ENCODE measurements around the gene CD48.
A peak's percentile ranks its signal among the peaks of the same experiment; 100 is the strongest.

The CD48 gene
- total RNA-seq, result 310 to 496 (median 335) reads per million in 3 donors

DNA sequence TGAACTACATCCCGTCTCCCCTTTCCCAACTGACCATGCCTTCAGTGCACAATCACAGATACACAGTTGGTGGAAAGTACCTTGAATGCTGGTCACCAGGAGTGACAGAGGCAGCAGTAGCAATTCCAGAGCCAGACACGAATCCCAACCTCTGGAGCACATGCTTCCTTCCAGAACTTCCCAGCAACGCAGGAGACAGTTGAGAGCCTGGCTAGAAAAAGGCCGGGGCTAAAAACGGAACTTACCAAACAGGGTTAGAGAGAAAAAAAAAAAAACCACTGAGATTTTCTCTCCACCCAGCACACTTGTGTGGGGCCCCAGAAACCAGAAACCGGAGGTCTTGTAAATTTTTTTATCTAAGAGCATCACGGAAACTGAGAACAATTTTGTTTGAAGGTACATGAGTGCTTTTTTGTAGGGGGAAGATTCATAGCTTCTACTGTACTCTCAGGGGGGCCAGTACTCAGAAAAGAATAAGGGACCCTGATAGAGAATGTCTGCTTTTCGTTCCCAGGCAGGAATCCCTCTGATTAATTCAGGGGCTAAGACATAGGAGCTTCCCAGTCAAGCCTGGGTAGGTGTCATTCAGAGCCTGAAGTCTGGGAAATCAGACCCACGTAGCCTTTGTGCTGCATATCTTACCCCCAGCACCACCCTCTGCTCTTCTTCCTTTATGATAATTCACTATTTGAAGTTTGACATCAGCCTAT, at the start of gene CD48:
CD48 (minus strand) TSS at position 221 of the 710 bp plus-strand sequence; CDS start at position 162, 59 bp downstream.
- peak within 1 kb of the TSS; percentile 90 for H3K27ac ChIP-seq (ENCODE audit: insufficient read depth, low read length, poor library complexity, severe bottlenecking)
- peak within 1 kb of the TSS; percentile 69 for H3K4me3 ChIP-seq (ENCODE audit: insufficient read depth, low read depth, low read length, poor library complexity, severe bottlenecking)
- peaks cover 47% of the 10 kb centered on the region for H3K4me1 ChIP-seq (ENCODE audit: control insufficient read depth, insufficient read depth, low read length, poor library complexity, severe bottlenecking)
- peaks cover 3% of the 10 kb centered on the region for H3K36me3 ChIP-seq (ENCODE audit: control insufficient read depth, insufficient read depth, low read length)
- H3K9me3 ChIP-seq (ENCODE audit: control insufficient read depth, low read length), result no peaks in the 10 kb centered on the region
- H3K27me3 ChIP-seq (replicated peaks; ENCODE audit: control insufficient read depth, insufficient read depth, low read length, poor library complexity, severe bottlenecking), result no peaks in the 10 kb centered on the region
- DNase-seq, result peak; percentile 20 to 39 (median 28)

GRCh38 chr1:160761046-160761445, 49.4 kb upstream of the CD48 start:
- no peaks in the 10 kb centered on the region for H3K4me1 ChIP-seq (ENCODE audit: control insufficient read depth, insufficient read depth, low read length, poor library complexity, severe bottlenecking)
- H3K9me3 ChIP-seq (ENCODE audit: control insufficient read depth, low read length), result no peaks in the 10 kb centered on the region
- no peaks in the 10 kb centered on the region for H3K36me3 ChIP-seq (ENCODE audit: control insufficient read depth, insufficient read depth, low read length)
- H3K27ac ChIP-seq (ENCODE audit: insufficient read depth, low read length, poor library complexity, severe bottlenecking), result no peak overlapping the region
- H3K27me3 ChIP-seq (replicated peaks; ENCODE audit: control insufficient read depth, insufficient read depth, low read length, poor library complexity, severe bottlenecking), result no peaks in the 10 kb centered on the region
- H3K4me3 ChIP-seq (ENCODE audit: insufficient read depth, low read depth, low read length, poor library complexity, severe bottlenecking), result no peak overlapping the region
- DNase-seq, result no peak

- Histone ChIP-seq H3K9me3 (ENCODE audit: control insufficient read depth, low read length) (no peaks in the 10 kb centered on the region), H3K27me3 (replicated peaks; ENCODE audit: control insufficient read depth, insufficient read depth, low read length, poor library complexity, severe bottlenecking) (no peaks in the 10 kb centered on the region), H3K27ac (ENCODE audit: insufficient read depth, low read length, poor library complexity, severe bottlenecking) (no peak overlapping the region), H3K4me3 (ENCODE audit: insufficient read depth, low read depth, low read length, poor library complexity, severe bottlenecking) (no peak overlapping the region), H3K4me1 (ENCODE audit: control insufficient read depth, insufficient read depth, low read length, poor library complexity, severe bottlenecking) (no peaks in the 10 kb centered on the region), H3K36me3 (ENCODE audit: control insufficient read depth, insufficient read depth, low read length) (no peaks in the 10 kb centered on the region)
- DNase-seq, result no peak
Measured at GRCh38 chr1:160759740-160760139, 48.1 kb upstream of the CD48 start.

- Histone ChIP-seq H3K4me3 (ENCODE audit: insufficient read depth, low read depth, low read length, poor library complexity, severe bottlenecking) (no peak overlapping the region), H3K9me3 (ENCODE audit: control insufficient read depth, low read length) (no peaks in the 10 kb centered on the region), H3K4me1 (ENCODE audit: control insufficient read depth, insufficient read depth, low read length, poor library complexity, severe bottlenecking) (no peaks in the 10 kb centered on the region), H3K27ac (ENCODE audit: insufficient read depth, low read length, poor library complexity, severe bottlenecking) (no peak overlapping the region), H3K36me3 (ENCODE audit: control insufficient read depth, insufficient read depth, low read length) (no peaks in the 10 kb centered on the region), H3K27me3 (replicated peaks; ENCODE audit: control insufficient read depth, insufficient read depth, low read length, poor library complexity, severe bottlenecking) (no peaks in the 10 kb centered on the region)
- DNase-seq, result no peak
Measured at GRCh38 chr1:160758521-160758920, 46.9 kb upstream of the CD48 start.

DNA sequence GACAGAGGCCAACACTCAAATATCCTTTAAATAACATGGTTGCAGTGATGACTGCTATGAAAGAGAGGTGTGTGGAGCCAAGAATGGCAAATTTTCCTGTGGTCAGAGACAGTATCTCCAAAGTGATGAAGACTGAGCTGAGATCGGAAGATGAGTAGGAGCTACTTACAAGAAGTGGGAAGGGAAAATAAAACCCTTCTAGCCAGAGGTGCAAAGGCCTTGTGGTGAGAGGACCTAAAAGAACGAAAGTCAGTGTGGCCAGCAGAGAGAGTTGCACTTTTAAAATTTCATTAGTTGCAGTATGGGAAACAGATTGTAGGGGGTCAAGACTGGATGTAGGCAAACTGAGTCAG, 45.2 kb upstream of the CD48 start:
- Histone ChIP-seq H3K36me3 (ENCODE audit: control insufficient read depth, insufficient read depth, low read length) (no peaks in the 10 kb centered on the region), H3K4me1 (ENCODE audit: control insufficient read depth, insufficient read depth, low read length, poor library complexity, severe bottlenecking) (no peaks in the 10 kb centered on the region), H3K27me3 (replicated peaks; ENCODE audit: control insufficient read depth, insufficient read depth, low read length, poor library complexity, severe bottlenecking) (no peaks in the 10 kb centered on the region), H3K4me3 (ENCODE audit: insufficient read depth, low read depth, low read length, poor library complexity, severe bottlenecking) (no peak overlapping the region), H3K27ac (ENCODE audit: insufficient read depth, low read length, poor library complexity, severe bottlenecking) (no peak overlapping the region), H3K9me3 (ENCODE audit: control insufficient read depth, low read length) (no peaks in the 10 kb centered on the region)
- no peak for DNase-seq

DNA sequence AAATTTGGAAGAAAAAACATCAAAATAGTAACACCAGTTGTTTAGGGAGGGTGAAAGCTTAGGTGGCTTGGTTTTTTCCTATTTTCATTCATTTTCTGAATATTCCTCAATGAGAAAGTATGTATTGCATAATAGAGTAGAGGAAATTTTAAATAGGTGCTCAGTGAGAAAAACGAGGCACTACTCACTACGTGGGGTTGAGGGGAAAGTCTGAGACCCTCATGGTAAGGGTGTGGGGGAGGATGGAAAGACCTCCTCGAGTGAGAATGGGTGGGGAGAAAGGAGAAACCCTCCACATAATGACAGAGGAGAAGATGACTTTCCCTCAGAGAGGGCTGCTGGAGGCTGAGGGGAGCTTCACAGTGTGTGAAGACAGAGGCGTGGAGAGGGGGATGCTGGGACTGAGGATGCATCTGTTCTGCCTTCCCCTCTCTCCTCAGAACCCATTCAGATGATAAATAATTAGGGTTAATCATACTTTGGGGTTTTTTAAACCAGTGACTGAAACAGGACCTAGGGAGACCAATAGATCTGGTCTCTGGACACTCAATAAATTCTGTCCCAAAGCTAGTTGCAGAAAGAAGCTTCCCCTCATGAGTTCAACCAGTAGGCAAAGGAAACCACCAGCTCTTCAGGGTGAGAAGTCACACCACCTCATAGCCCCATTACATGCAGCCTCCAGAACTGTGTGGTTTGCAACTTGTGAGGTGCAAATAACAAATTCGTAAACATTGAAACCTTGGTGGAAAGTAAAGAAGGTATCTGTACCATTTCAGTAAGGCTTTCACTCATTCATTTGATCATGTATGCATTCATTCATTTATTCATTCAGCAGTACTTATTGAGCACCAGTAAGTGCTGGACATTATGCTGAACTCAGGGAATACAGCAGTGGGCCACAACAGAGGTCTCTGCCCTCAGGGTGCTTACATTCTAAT, 44.6 kb upstream of the CD48 start:
- H3K36me3 ChIP-seq (ENCODE audit: control insufficient read depth, insufficient read depth, low read length), result no peaks in the 10 kb centered on the region
- H3K4me1 ChIP-seq (ENCODE audit: control insufficient read depth, insufficient read depth, low read length, poor library complexity, severe bottlenecking), result no peaks in the 10 kb centered on the region

DNA sequence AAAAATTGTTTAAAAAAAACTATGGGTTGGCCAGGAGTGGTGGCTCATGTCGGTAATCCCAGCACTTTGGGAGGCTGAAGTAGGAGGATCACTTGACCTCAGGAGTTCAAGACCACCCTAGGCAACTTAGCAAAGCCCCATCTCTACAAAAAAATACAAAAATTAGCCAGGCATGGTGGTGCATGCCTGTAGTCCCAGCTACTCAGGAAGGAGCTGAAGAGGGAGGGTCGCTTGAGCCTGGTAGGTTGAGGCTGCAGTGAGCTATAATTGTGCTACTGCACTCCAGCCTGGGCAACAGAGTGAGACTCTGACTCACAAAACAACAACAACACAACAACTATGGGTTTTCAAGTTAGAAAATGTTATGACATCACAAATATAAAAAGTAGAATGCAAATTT, 43.8 kb upstream of the CD48 start:
- H3K4me1 ChIP-seq (ENCODE audit: control insufficient read depth, insufficient read depth, low read length, poor library complexity, severe bottlenecking), result no peaks in the 10 kb centered on the region
- H3K36me3 ChIP-seq (ENCODE audit: control insufficient read depth, insufficient read depth, low read length), result no peaks in the 10 kb centered on the region
- H3K27ac ChIP-seq (ENCODE audit: insufficient read depth, low read length, poor library complexity, severe bottlenecking), result no peak overlapping the region
- no peaks in the 10 kb centered on the region for H3K27me3 ChIP-seq (replicated peaks; ENCODE audit: control insufficient read depth, insufficient read depth, low read length, poor library complexity, severe bottlenecking)
- H3K9me3 ChIP-seq (ENCODE audit: control insufficient read depth, low read length), result no peaks in the 10 kb centered on the region
- no peak overlapping the region for H3K4me3 ChIP-seq (ENCODE audit: insufficient read depth, low read depth, low read length, poor library complexity, severe bottlenecking)
- DNase-seq, result no peak

More for the DNA sequence above, 44.6 kb upstream of the CD48 start:
- no peak for DNase-seq
- no peaks in the 10 kb centered on the region for H3K9me3 ChIP-seq (ENCODE audit: control insufficient read depth, low read length)
- H3K4me3 ChIP-seq (ENCODE audit: insufficient read depth, low read depth, low read length, poor library complexity, severe bottlenecking), result no peak overlapping the region
- H3K27me3 ChIP-seq (replicated peaks; ENCODE audit: control insufficient read depth, insufficient read depth, low read length, poor library complexity, severe bottlenecking), result no peaks in the 10 kb centered on the region
- no peak overlapping the region for H3K27ac ChIP-seq (ENCODE audit: insufficient read depth, low read length, poor library complexity, severe bottlenecking)

GRCh38 chr1:160753594-160753993, 42.0 kb upstream of the CD48 start:
- H3K9me3 ChIP-seq (ENCODE audit: control insufficient read depth, low read length), result no peaks in the 10 kb centered on the region
- DNase-seq, result no peak
- H3K27me3 ChIP-seq (replicated peaks; ENCODE audit: control insufficient read depth, insufficient read depth, low read length, poor library complexity, severe bottlenecking), result no peaks in the 10 kb centered on the region
- no peaks in the 10 kb centered on the region for H3K36me3 ChIP-seq (ENCODE audit: control insufficient read depth, insufficient read depth, low read length)
- no peaks in the 10 kb centered on the region for H3K4me1 ChIP-seq (ENCODE audit: control insufficient read depth, insufficient read depth, low read length, poor library complexity, severe bottlenecking)
- H3K27ac ChIP-seq (ENCODE audit: insufficient read depth, low read length, poor library complexity, severe bottlenecking), result no peak overlapping the region
- H3K4me3 ChIP-seq (ENCODE audit: insufficient read depth, low read depth, low read length, poor library complexity, severe bottlenecking), result no peak overlapping the region

- H3K4me1 ChIP-seq (ENCODE audit: control insufficient read depth, insufficient read depth, low read length, poor library complexity, severe bottlenecking), result no peaks in the 10 kb centered on the region
Measured at GRCh38 chr1:160752924-160753323, 41.3 kb upstream of the CD48 start.

DNA sequence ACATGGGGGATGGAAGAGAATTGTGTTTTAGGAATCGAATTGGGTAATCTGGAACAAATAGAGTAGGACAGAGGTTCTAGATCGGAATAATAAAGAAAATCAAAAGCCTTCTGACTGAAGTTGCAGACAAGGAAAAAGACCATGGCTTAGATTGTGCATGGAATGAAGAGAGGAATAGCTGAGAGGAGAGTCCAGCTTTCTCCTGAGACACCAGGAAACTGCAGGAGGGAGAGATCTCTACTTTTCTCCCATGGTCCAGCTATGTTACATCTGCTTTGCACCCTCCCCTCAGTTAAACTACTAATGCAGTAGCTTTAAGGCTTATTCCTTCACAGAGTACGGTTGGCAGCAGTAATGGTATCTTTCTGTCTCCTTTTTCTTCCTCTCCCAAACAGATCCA, 40.8 kb upstream of the CD48 start:
- no peak overlapping the region for H3K4me3 ChIP-seq (ENCODE audit: insufficient read depth, low read depth, low read length, poor library complexity, severe bottlenecking)
- no peaks in the 10 kb centered on the region for H3K9me3 ChIP-seq (ENCODE audit: control insufficient read depth, low read length)
- H3K27ac ChIP-seq (ENCODE audit: insufficient read depth, low read length, poor library complexity, severe bottlenecking), result no peak overlapping the region
- H3K27me3 ChIP-seq (replicated peaks; ENCODE audit: control insufficient read depth, insufficient read depth, low read length, poor library complexity, severe bottlenecking), result no peaks in the 10 kb centered on the region
- no peaks in the 10 kb centered on the region for H3K36me3 ChIP-seq (ENCODE audit: control insufficient read depth, insufficient read depth, low read length)
- no peaks in the 10 kb centered on the region for H3K4me1 ChIP-seq (ENCODE audit: control insufficient read depth, insufficient read depth, low read length, poor library complexity, severe bottlenecking)
- no peak for DNase-seq

More at GRCh38 chr1:160752924-160753323, 41.3 kb upstream of the CD48 start:
- Histone ChIP-seq H3K9me3 (ENCODE audit: control insufficient read depth, low read length) (no peaks in the 10 kb centered on the region), H3K27me3 (replicated peaks; ENCODE audit: control insufficient read depth, insufficient read depth, low read length, poor library complexity, severe bottlenecking) (no peaks in the 10 kb centered on the region), H3K36me3 (ENCODE audit: control insufficient read depth, insufficient read depth, low read length) (no peaks in the 10 kb centered on the region), H3K27ac (ENCODE audit: insufficient read depth, low read length, poor library complexity, severe bottlenecking) (no peak overlapping the region), H3K4me3 (ENCODE audit: insufficient read depth, low read depth, low read length, poor library complexity, severe bottlenecking) (no peak overlapping the region)
- DNase-seq, result no peak
